WTC11 (cell line): ENCODE results near the gene CNTFR.

Experiments
- ATF3 ChIP-seq: sonication (generic); formaldehyde crosslinking; conservative IDR thresholded peaks from 2 replicates; pipeline ENCODE4 v1.8.1; 2022; ENCODE audit warnings: mild to moderate bottlenecking, missing genetic modification reagents
- CBFB ChIP-seq: sonication (generic); formaldehyde crosslinking; IDR thresholded peaks from 2 replicates; pipeline ENCODE4 v1.8.1; 2022; ENCODE audit warnings: mild to moderate bottlenecking, low read depth, missing genetic modification reagents
- CTCF ChIP-seq: fragments of 200-600 bp; IDR thresholded peaks from 2 replicates; pipeline ENCODE4 v1.8.0; 2022; ENCODE audit warnings: antibody characterized with exemption
- ESRRA ChIP-seq: sonication (generic); formaldehyde crosslinking; IDR thresholded peaks from 2 replicates; pipeline ENCODE4 v1.8.1; 2022; ENCODE audit warnings: mild to moderate bottlenecking, missing genetic modification reagents, borderline replicate concordance
- FOXK1 ChIP-seq: sonication (generic); formaldehyde crosslinking; IDR thresholded peaks from 2 replicates; pipeline ENCODE4 v1.8.0; 2022; ENCODE audit warnings: mild to moderate bottlenecking, moderate library complexity, missing genetic modification reagents
- MAX ChIP-seq: sonication (generic); formaldehyde crosslinking; IDR thresholded peaks from 2 replicates; pipeline ENCODE4 v1.8.0; 2022; ENCODE audit warnings: mild to moderate bottlenecking, missing genetic modification reagents
- MXD4 ChIP-seq: fragments of 250-450 bp; sonication (Bioruptor Pico); IDR thresholded peaks from 2 replicates; pipeline ENCODE4 v1.8.0; 2021; ENCODE audit warnings: mild to moderate bottlenecking, moderate library complexity, borderline replicate concordance
- NFE2L1 ChIP-seq: sonication (generic); formaldehyde crosslinking; IDR thresholded peaks from 2 replicates; pipeline ENCODE4 v1.8.1; 2023; ENCODE audit warnings: missing genetic modification reagents
- STAT6 ChIP-seq: sonication (generic); formaldehyde crosslinking; conservative IDR thresholded peaks from 2 replicates; pipeline ENCODE4 v1.8.1; 2023; ENCODE audit warnings: mild to moderate bottlenecking, low read depth, missing genetic modification reagents, moderate library complexity
- ZNF512 ChIP-seq: sonication (generic); formaldehyde crosslinking; IDR thresholded peaks from 2 replicates; pipeline ENCODE4 v1.8.1; 2022; ENCODE audit warnings: missing genetic modification reagents, borderline replicate concordance

GRCh38 chr9:34518110-34518616 lies 71.4 kb downstream of the CNTFR start:
- TF ChIP-seq CTCF (no peak), MXD4 (CRISPR knock-in tag) (no peak), NFE2L1 (CRISPR knock-in tag) (no peak), ESRRA (CRISPR knock-in tag) (no peak), FOXK1 (CRISPR knock-in tag) (no peak), CBFB (CRISPR knock-in tag) (no peak), MAX (CRISPR knock-in tag) (no peak), ATF3 (CRISPR knock-in tag) (no peak), ZNF512 (CRISPR knock-in tag) (no peak), STAT6 (CRISPR knock-in tag) (no peak)
